A673 (cell line): Measurements from ENCODE around the gene HOXB1.

ENCODE experiments used
- EZH2 ChIP-seq: fragments of 200-600 bp; sonication (generic); IDR thresholded peaks from 2 replicates; pipeline ENCODE4 v1.6.1; 2017; ENCODE audit warnings: borderline replicate concordance, low read depth, mild to moderate bottlenecking, mixed read lengths, antibody characterized with exemption, low read length; ENCODE audit not compliant: poor library complexity, severe bottlenecking
- TF ChIP-seq, protein P1 (sequence below): fragments of 300-800, 200-600 bp; sonication (generic); conservative IDR thresholded peaks from 2 replicates; pipeline ENCODE4 v1.5.1; 2017; ENCODE audit warnings: low read depth, mild to moderate bottlenecking, antibody characterized with exemption, low read length, moderate library complexity, mixed read lengths

DNA sequence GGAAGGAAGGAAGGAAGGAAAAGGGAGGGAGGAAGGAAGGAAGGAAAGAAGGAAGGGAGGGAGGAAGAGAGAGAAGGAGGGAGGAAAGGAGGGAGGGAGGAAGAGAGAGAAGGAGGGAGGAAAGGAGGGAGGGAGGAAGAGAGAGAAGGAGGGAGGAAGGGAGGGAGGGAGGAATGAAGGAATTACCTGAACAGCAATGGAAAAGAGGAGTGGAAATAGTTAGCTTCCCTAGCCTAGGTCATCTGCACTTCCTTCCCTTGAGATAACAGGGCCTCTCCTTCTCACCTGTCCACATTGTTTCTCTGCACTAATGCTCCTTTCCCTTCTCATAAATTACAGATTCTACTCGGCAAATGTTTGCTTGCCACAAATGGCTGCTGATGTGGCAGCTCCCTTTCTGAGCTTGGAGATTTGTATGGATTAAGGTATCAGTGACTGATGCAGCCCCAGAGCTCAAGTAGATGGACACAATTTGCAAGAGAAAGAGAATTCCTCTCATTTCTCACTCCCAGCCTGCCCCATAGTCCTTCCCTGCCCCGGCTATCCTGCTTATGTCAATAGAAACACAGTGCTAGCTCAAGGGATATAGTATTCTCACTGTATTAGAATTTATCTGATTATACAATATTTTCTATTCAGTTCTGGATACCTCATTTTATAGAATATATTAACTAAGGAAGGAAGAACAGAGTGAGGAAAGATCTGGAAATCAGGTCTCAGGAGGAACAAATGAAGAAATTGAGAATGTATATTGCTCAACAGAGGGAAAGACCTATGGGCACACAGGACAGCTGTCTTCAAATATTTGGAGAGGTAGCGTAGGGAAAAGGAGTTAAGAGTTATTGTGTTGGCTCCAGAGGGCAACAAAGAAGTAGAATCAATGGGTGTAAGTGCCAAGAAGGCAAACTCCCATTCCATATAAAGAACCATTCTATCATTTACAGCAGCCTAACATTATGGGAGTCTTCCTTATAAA lies 14.6 kb downstream of the HOXB1 start:
- TF ChIP-seq, protein P1, sequence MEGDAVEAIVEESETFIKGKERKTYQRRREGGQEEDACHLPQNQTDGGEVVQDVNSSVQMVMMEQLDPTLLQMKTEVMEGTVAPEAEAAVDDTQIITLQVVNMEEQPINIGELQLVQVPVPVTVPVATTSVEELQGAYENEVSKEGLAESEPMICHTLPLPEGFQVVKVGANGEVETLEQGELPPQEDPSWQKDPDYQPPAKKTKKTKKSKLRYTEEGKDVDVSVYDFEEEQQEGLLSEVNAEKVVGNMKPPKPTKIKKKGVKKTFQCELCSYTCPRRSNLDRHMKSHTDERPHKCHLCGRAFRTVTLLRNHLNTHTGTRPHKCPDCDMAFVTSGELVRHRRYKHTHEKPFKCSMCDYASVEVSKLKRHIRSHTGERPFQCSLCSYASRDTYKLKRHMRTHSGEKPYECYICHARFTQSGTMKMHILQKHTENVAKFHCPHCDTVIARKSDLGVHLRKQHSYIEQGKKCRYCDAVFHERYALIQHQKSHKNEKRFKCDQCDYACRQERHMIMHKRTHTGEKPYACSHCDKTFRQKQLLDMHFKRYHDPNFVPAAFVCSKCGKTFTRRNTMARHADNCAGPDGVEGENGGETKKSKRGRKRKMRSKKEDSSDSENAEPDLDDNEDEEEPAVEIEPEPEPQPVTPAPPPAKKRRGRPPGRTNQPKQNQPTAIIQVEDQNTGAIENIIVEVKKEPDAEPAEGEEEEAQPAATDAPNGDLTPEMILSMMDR = no peak
- TF ChIP-seq EZH2 = no peak
